ENCODE results near the gene BTRC.
"Not testable (repeated sequence)": the region's sequence is repeated elsewhere in the genome, so short reads cannot be mapped to it uniquely, and the experiment has no call there.

BTRC gene

DNA sequence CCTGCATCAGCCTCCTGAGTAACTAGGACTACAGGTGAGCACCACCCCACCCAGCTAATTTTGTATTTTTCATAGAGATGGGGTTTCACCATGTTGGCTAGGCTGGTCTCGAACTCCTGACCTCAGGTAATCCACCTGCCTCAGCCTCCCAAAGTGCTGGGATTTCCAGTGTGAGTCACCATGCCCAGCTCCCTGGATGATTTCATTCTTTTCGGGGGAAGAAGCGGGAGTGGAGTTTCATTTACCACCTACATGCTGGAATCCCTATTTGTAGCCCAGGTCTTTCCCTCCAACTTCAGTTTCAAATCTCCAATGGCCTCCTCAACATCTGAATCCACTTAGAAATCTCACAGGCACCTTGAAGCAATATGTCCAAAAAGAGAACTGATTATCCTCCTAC, 2.9 kb upstream of the BTRC start:
- DNase-seq, result no peak

- no peak for DNase-seq
Measured at GRCh38 chr10:101351477-101351876, 2.5 kb upstream of the BTRC start.

DNA sequence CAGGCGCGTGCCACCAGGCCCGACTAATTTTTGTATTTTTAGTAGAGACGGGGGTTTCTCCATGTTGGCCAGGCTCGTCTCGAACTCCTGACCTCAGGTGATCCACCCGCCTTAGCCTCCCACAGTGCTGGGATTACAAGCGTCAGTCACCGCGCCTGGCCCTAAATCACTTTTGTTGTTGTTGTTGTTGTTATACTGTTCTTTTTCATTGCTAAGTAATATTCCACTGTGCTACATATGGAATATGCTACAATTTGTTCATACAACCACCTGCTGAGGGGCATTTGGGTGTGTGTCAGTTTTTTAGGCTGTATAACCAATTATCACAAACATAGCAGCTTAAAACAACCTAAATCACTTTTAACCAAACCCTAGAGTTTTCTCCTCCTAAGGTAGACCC, 1.1 kb upstream of the BTRC start:
- DNase-seq, result not testable (repeated sequence)

DNA sequence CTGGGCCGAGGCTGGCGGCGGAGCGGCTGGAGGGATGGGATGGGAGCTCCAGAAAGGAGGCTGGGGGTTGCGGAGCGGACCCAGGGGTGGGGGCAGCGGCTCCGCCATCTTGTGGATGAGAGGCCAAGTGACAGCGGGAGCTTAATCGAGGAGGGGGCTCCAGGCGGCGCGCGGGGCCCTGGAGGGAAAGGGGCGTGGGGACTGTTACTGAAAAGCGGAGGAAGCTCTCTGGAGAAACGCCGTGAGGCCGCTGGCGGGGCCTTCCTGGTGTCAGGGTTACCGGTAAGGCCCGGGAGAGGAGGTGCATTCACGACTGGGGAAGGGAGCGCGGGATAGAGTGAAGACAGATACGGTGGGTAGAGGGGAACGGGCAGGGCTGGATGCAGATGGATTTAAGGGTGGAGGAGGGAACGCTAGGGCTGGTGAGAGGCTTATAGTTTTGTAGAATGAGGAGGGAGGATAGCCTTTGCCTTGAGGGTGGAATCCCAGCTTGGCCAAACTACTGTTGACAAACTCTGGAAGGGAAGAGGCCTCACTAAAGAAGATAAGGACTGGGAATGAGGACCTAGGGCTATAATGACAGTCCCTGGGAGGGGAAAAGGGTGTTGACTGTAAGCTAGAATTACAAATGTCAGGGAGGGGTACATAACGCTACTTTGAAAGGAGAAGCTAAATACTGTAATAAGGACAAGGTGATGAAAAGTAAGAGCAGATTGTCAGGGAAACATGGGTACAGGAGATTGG, 535 bp downstream of the BTRC start:
- peak; percentile 13 for DNase-seq

DNA sequence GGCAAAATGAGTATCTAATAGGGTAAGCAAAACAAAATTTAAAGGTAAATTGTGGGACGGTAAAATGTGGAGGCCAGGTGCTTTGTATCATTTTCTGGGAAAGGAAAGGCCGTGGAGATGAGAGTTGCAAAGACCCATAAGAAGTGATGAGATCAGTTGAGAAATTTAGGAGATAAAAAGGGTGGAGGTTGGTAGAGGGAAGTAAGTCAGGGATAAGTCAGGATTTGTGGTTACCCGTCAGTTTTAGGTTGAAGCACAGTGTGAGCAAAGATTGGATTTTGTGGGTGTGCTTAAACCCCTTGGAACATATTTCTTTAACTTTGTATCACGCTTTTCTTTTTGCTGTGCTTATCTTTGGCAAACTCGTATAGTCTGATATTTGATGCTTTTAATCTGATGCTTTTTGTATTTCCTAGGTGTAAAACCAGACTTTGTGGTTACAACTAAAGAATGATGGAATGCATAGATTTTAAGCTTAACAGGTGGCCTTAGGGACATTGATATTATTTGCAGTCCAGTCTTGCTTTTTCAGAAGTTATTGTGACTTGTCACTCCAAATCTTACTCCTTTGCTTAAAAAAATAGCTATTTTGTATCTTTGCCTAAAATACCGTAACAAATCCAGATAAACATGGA, 1.2 kb downstream of the BTRC start:
- no peak for DNase-seq

DNA sequence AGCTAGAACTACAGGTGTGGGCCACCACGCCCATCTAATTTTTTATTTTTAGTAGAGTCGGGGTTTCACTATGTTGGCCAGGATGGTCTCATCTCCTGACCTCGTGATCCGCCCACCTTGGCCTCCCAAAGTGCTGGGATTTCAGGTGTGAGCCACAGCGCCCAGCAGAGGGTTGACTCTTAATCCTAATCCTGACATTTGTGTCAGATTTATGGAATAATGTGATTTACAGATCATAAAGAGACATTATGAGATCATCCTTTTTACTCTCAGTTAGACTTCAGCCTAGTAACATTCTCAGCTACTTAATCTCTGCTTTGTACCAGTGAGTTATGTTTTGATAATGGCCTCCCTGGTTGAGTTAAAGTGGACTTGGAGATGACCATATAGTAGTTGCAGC, 2.2 kb downstream of the BTRC start:
- DNase-seq, result no peak

GRCh38 chr10:101357958-101358357, 4.0 kb downstream of the BTRC start:
- no peak for DNase-seq

GRCh38 chr10:101358706-101359300, 4.8 kb downstream of the BTRC start:
- no peak for DNase-seq

GRCh38 chr10:101360090-101360489, 6.1 kb downstream of the BTRC start:
- not testable (repeated sequence) for DNase-seq

GRCh38 chr10:101360841-101361240, 6.9 kb downstream of the BTRC start:
- not testable (repeated sequence) for DNase-seq

DNA sequence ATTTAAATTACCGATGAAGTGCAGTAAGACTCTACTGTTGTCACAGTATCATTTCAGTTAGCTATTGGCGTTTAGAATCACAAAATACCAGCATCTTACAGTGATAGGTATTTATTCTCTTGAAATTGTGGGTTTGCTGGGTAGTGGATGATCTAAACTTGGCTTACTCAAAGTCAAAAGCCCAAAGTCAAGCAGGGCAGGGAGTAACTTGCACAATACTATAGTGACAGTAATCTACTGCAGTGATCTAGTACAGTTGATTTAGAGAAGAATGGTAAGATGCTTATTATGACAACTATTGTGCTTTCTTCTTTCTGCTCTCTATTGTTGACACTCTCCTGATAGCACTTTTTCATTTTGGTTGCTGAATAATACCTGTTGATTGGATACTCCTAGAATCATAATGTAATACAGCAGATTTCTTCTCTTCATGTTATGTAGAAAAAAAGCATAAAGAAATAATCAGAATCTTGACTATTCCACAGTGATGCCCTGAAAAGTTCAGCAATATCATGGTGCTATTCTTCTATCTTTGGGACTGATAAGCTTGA, 10.0 kb downstream of the BTRC start:
- DNase-seq, result no peak

GRCh38 chr10:101364721-101365120, 10.8 kb downstream of the BTRC start:
- DNase-seq, result no peak

GRCh38 chr10:101367569-101368453, 13.8 kb downstream of the BTRC start:
- peak; percentile 27 for DNase-seq

DNA sequence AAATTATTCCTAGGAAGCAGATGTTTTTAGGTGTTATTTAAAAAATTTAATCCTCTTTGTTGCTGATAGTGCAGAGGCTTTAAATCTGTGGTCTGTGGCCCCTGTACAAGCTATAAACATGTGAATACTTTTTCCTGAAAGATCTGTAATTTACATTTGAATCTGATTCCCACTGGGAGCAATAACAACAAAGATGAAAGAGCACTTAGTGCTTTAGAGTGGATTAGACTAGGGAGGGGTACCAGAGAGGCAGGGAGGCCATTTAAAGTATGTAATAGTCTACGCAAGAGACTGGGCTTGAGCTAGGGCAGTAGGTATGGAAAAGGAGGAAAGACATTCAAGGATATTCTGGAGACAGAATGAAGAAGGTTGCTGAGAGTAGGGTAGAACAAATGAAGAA, 19.1 kb downstream of the BTRC start:
- DNase-seq, result no peak

GRCh38 chr10:101373993-101374392, 20.0 kb downstream of the BTRC start:
- DNase-seq, result not testable (repeated sequence)

DNA sequence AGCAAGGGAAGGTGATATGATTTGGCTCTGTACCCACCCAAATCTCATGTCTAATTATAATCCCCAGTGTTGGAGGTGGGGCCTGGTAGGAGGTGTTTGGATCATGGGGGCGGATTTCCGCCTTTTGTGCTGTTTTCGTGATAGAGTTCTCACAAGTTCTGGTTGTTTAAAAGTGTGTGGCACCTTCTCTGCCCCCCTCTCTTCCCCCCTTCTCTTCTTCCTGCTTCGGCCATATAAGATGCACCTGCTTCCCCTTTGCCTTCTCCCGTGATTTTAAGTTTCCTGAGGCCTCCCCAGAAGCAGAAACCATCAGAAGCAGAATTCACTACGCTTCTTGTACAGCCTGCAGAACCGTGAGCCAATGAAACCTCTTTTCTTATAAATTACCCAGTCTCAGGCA, 21.1 kb downstream of the BTRC start:
- DNase-seq, result no peak

DNA sequence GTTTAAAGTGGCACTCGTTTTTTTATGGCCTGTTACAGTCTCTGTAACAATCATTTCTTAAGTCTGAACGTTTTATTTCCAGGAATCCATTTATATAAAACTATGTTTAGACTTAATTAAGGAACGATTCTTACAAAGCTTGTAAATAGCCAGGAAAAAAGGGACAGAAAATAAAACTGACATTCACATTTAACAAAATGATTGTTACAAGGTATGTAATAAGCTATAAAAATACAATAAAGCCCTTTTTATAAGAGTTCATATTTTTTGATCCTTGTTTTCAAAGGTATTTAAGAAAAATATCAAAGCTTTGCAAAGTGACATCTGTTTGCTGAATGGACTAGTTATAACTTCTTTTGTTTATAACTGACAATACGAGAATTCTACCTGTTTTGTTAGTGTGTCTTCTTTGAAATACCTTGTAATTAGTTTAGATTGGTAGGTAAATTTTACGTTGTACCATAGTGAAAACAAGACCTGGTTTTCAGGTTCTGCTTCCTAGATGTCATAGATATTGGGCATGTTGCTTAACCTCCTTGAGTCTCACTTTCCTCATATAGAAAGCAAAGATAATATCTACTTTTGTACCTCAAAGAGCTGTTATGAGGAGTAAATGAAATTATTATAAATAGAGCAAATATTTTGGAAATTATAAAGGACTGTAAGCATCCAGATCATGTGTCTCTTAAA, 25.8 kb downstream of the BTRC start:
- no peak for DNase-seq

GRCh38 chr10:101380353-101381017, 26.5 kb downstream of the BTRC start:
- DNase-seq, result no peak

DNA sequence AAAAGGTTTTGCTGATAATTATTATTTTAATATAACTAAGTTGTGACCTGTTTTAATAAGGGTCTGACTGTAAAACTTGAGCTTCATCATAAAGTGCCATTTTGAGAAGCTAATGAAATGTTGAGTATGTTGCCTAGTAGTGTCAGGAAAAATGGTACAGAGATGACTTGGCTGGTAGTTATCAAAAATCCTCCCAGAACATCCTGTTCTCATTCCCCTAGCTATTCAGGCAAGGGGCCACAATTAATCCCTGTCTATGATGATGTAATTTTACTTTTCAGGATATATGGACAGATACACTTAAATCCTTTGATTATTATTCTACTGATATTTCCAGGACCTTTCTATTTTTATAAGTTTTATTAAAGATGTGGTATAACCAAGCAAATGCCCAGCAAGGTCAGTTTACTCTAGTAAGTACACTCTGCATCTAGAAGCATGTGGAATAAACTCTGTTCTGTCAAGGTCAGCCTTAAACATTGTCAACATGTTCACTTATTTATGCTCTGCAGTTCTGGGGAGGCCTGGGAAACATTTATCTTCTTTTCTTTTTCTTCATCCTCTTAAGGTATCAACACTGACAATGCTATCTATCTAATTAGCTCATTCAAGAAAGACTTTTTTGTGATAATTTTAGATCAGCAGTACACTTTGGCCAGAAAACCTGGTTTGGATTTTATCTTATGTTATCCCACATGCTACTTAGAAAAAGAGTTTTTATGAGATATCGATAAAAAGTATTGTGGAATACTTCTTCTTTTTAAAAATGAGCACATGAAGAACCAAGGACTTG, 32.1 kb downstream of the BTRC start:
- no peak for DNase-seq

DNA sequence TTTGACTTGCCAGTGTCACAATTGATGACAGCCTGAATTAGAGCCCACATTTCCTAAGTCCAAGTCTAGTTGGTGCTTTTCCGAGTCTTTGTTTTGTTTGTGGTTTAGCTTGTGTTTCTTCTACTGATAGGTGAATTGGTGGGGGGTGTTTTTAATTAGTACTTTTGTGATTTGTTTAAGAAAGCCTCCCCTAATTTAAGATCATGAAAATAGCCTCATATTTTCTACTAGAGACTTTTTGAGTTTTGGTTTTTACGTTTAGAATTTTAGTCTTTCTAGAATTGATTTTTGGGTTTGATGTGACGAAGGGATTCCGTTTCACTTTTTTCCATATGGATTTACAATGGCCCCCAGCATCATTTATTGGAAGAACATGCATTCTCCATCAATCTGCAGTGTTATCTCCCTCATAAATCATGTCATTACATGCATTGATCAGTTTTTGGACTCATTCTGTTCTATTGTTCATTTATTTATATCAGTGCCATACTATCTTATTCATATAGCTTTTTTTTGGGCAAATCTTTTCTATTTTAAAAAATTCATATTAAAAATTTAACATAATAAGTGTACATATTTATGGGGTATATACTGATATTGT, 32.8 kb downstream of the BTRC start:
- DNase-seq, result no peak

Measured in CD4-positive, alpha-beta T cell treated with Interleukin-4 for 4 hours (primary cell).